Measurements from ENCODE around the gene RNF224.

The RNF224 gene

GRCh38 chr9:137232101-137232500, 4.8 kb downstream of the RNF224 start:
- Histone ChIP-seq H3K4me3 (ENCODE audit: low read length) (no peak overlapping the region), H3K9ac (ENCODE audit: low read length) (no peak overlapping the region), H3K27me3 (replicated peaks; ENCODE audit: control insufficient read depth, insufficient read depth, low read length) (peaks cover 30% of the 10 kb centered on the region), H3K9me3 (ENCODE audit: control insufficient read depth, low read length) (no peaks in the 10 kb centered on the region), H3K36me3 (ENCODE audit: control insufficient read depth, insufficient read depth, low read length, severe bottlenecking) (no peaks in the 10 kb centered on the region), H3K4me1 (ENCODE audit: control insufficient read depth, insufficient read depth, low read length) (peaks cover 14% of the 10 kb centered on the region)
- no peak for DNase-seq (ENCODE audit: low read depth)

- DNase-seq (ENCODE audit: low read depth), result no peak
- no peak overlapping the region for H3K4me3 ChIP-seq (ENCODE audit: low read length)
- peaks cover 30% of the 10 kb centered on the region for H3K27me3 ChIP-seq (replicated peaks; ENCODE audit: control insufficient read depth, insufficient read depth, low read length)
- H3K36me3 ChIP-seq (ENCODE audit: control insufficient read depth, insufficient read depth, low read length, severe bottlenecking), result no peaks in the 10 kb centered on the region
- H3K9ac ChIP-seq (ENCODE audit: low read length), result no peak overlapping the region
- peaks cover 10% of the 10 kb centered on the region for H3K4me1 ChIP-seq (ENCODE audit: control insufficient read depth, insufficient read depth, low read length)
- H3K9me3 ChIP-seq (ENCODE audit: control insufficient read depth, low read length), result no peaks in the 10 kb centered on the region
Observed at GRCh38 chr9:137232510-137232909, 5.2 kb downstream of the RNF224 start.

- no peak for DNase-seq (ENCODE audit: low read depth)
- Histone ChIP-seq H3K9ac (ENCODE audit: low read length) (no peak overlapping the region), H3K9me3 (ENCODE audit: control insufficient read depth, low read length) (no peaks in the 10 kb centered on the region), H3K36me3 (ENCODE audit: control insufficient read depth, insufficient read depth, low read length, severe bottlenecking) (no peaks in the 10 kb centered on the region), H3K4me3 (ENCODE audit: low read length) (no peak overlapping the region), H3K27me3 (replicated peaks; ENCODE audit: control insufficient read depth, insufficient read depth, low read length) (peaks cover 30% of the 10 kb centered on the region), H3K4me1 (ENCODE audit: control insufficient read depth, insufficient read depth, low read length) (peaks cover 11% of the 10 kb centered on the region)
Observed at GRCh38 chr9:137233143-137233980, 6.1 kb downstream of the RNF224 start.

DNA sequence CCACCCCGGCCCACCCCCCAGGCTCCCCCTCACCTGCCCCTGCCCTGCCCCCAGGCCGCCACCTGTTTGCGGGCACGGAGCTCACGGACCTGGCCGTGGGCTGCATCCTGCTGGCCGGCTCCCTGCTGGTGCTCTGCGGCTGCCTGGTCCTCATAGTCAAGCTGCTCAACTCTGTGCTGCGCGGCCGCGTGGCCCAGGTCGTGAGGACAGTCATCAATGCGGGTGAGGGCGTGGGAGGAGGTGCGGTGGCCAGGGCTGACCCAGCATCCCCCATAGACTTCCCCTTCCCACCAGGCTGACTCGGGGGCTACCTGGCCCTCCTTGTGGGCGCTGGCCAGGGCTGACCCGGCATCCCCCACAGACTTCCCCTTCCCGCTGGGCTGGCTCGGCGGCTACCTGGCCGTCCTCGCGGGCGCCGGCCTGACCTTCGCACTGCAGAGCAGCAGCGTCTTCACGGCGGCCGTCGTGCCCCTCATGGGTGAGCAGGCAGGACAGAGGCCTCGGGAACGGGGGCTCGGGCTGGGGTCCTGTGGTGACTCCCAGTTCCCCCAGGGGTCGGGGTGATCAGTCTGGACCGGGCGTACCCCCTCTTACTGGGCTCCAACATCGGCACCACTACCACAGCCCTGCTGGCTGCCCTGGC, 6.9 kb downstream of the RNF224 start:
- DNase-seq (ENCODE audit: low read depth), result no peak
- Histone ChIP-seq H3K36me3 (ENCODE audit: control insufficient read depth, insufficient read depth, low read length, severe bottlenecking) (no peaks in the 10 kb centered on the region), H3K4me3 (ENCODE audit: low read length) (no peak overlapping the region)

GRCh38 chr9:137234758-137235423, 7.6 kb downstream of the RNF224 start:
- Histone ChIP-seq H3K4me3 (ENCODE audit: low read length) (no peak overlapping the region), H3K9me3 (ENCODE audit: control insufficient read depth, low read length) (no peaks in the 10 kb centered on the region), H3K36me3 (ENCODE audit: control insufficient read depth, insufficient read depth, low read length, severe bottlenecking) (no peaks in the 10 kb centered on the region), H3K27me3 (replicated peaks; ENCODE audit: control insufficient read depth, insufficient read depth, low read length) (peaks cover 20% of the 10 kb centered on the region), H3K4me1 (ENCODE audit: control insufficient read depth, insufficient read depth, low read length) (peaks cover 19% of the 10 kb centered on the region), H3K9ac (ENCODE audit: low read length) (no peak overlapping the region)
- no peak for DNase-seq (ENCODE audit: low read depth)

More for the DNA sequence above, 6.9 kb downstream of the RNF224 start:
- peaks cover 24% of the 10 kb centered on the region for H3K27me3 ChIP-seq (replicated peaks; ENCODE audit: control insufficient read depth, insufficient read depth, low read length)
- no peak overlapping the region for H3K9ac ChIP-seq (ENCODE audit: low read length)
- H3K9me3 ChIP-seq (ENCODE audit: control insufficient read depth, low read length), result no peaks in the 10 kb centered on the region
- peaks cover 19% of the 10 kb centered on the region for H3K4me1 ChIP-seq (ENCODE audit: control insufficient read depth, insufficient read depth, low read length)

- Histone ChIP-seq H3K4me1 (ENCODE audit: control insufficient read depth, insufficient read depth, low read length) (peaks cover 19% of the 10 kb centered on the region), H3K9me3 (ENCODE audit: control insufficient read depth, low read length) (no peaks in the 10 kb centered on the region), H3K4me3 (ENCODE audit: low read length) (no peak overlapping the region), H3K27me3 (replicated peaks; ENCODE audit: control insufficient read depth, insufficient read depth, low read length) (peaks cover 13% of the 10 kb centered on the region), H3K36me3 (ENCODE audit: control insufficient read depth, insufficient read depth, low read length, severe bottlenecking) (no peaks in the 10 kb centered on the region), H3K9ac (ENCODE audit: low read length) (no peak overlapping the region)
- no peak for DNase-seq (ENCODE audit: low read depth)
Observed at GRCh38 chr9:137235424-137236237, 8.3 kb downstream of the RNF224 start.

- peak; percentile 89 for DNase-seq (ENCODE audit: low read depth)
- H3K4me3 ChIP-seq (ENCODE audit: low read length), result no peak overlapping the region
- no peaks in the 10 kb centered on the region for H3K36me3 ChIP-seq (ENCODE audit: control insufficient read depth, insufficient read depth, low read length, severe bottlenecking)
- peaks cover 19% of the 10 kb centered on the region for H3K4me1 ChIP-seq (ENCODE audit: control insufficient read depth, insufficient read depth, low read length)
- H3K27me3 ChIP-seq (replicated peaks; ENCODE audit: control insufficient read depth, insufficient read depth, low read length), result peaks cover 13% of the 10 kb centered on the region
- H3K9ac ChIP-seq (ENCODE audit: low read length), result no peak overlapping the region
- H3K9me3 ChIP-seq (ENCODE audit: control insufficient read depth, low read length), result no peaks in the 10 kb centered on the region
Observed at GRCh38 chr9:137236238-137236935, 9.1 kb downstream of the RNF224 start.

DNA sequence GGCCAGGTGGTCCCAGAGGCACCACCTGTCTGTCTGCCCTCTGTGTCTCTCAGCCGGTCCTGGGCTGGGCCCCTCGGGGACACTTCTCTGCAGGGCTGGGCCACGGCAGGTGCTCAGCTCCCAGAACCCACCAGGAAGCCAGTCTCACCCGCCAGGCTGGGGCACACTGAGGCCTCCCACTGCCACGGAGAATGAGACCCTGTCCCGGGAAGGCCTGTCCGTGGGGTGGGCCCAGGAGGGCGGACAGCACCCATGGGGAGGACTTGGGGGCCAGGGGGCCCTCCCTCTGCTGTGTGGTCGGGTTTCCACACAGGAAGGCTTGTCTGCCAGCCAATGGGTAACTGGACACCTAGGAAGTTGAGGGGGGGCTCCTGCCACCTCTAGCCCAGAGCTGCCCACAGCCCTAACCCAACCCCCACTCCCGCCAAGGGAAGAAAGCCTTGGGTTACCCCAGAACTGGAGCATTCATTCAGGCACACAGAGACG, 9.7 kb downstream of the RNF224 start:
- peaks cover 7% of the 10 kb centered on the region for H3K27me3 ChIP-seq (replicated peaks; ENCODE audit: control insufficient read depth, insufficient read depth, low read length)
- H3K9ac ChIP-seq (ENCODE audit: low read length), result no peak overlapping the region
- no peak overlapping the region for H3K4me3 ChIP-seq (ENCODE audit: low read length)
- DNase-seq (ENCODE audit: low read depth), result no peak
- H3K9me3 ChIP-seq (ENCODE audit: control insufficient read depth, low read length), result no peaks in the 10 kb centered on the region
- H3K36me3 ChIP-seq (ENCODE audit: control insufficient read depth, insufficient read depth, low read length, severe bottlenecking), result peaks cover under 1% of the 10 kb centered on the region
- H3K4me1 ChIP-seq (ENCODE audit: control insufficient read depth, insufficient read depth, low read length), result peaks cover 19% of the 10 kb centered on the region

DNA sequence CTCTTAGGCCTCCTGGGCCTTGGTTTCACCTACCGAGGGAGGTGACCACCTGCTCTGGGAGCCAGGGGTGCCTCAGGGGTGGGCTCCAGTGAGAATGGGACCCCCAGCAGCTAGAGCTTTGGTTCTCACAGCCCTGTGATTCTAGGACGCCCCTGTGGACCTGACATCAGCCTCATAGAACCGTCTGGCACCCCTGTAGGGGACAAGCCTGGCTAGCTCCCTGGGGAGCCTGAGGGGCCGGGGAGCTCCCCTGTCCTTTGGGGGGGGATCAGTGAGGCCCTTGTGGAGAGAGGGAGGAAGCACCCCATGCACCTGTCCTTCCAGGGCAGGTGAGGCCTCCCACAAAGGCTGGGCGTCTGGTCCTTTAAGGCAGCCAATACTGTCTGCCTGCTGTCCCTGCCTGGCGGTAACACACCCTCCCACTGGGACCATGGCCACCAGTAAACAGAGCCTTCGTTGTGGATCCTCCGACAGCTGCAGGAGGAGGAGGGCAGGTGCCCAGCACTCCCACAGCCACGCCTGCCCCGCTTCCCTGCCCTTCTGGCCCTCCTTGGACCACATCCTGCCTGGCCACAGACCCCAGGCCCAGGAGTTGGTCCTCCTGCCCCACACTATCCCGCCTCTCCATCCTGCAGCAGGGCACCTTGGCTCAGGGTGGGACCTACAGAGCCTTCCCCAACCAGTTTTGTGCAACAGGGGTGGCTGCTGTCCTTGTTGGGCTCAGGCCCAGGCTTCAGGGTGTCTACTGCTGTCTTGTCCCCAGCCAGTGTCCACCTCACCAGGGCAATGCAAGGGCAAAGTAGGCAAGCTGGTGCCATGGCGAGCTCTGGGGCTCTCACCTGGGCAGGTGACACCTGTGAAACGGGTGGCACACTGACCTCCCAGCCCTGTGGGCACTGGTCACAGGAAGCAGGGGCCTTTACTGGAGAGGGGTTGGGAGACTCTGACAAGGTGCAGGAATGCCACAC, 10.7 kb downstream of the RNF224 start:
- DNase-seq (ENCODE audit: low read depth), result no peak
- H3K9ac ChIP-seq (ENCODE audit: low read length), result peak overlapping the region; percentile 36
- H3K36me3 ChIP-seq (ENCODE audit: control insufficient read depth, insufficient read depth, low read length, severe bottlenecking), result peaks cover 11% of the 10 kb centered on the region
- H3K27me3 ChIP-seq (replicated peaks; ENCODE audit: control insufficient read depth, insufficient read depth, low read length), result peaks cover 6% of the 10 kb centered on the region
- no peak overlapping the region for H3K4me3 ChIP-seq (ENCODE audit: low read length)
- peaks cover 29% of the 10 kb centered on the region for H3K4me1 ChIP-seq (ENCODE audit: control insufficient read depth, insufficient read depth, low read length)
- no peaks in the 10 kb centered on the region for H3K9me3 ChIP-seq (ENCODE audit: control insufficient read depth, low read length)

Data from adipocyte (in vitro differentiated cells).